ENCODE results near the gene LRP1.

Gene LRP1

DNA sequence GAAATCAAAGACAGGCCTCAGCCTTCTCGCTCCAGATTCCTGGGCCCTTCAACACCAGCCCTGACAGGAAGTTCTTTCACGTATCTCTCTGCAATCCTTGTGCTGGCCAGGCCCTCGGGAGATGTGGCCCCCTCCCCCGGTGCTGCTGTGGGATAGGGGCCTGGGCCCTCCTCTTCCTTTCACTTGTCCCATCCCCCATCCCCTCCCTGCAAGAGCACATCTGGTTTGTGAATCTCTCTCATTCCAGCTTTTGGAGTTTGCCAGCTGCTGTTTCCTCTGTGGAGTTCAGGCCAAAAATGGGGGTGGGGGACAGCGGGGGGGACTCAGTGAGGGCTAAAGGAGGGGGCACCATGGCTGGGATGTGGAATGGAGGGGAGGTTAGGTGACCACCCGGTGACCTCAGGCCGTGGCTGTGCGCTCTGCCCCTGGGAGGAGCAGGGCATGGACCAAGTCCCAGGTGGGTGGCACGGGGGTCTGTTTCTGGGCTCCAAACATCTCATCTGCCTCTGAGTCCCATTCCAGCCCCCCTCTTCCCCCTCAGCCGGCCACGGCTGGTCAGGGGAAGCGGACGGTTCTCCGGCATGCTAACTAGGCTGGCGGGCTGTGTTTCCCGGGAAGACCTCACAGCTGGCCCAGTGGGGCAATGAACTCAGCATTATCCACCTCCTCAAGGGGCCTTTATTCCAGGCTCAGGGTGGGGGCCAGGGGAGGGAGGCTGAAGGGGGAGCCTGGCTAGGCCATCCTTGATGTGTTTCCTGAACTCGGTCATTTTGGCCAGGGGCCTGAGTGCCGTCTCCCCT, 7.4 kb downstream of the LRP1 start:
- no peak for DNase-seq (ENCODE audit: low read depth)

GRCh38 chr12:57138526-57139272, 10.4 kb downstream of the LRP1 start:
- no peak for DNase-seq (ENCODE audit: low read depth)

GRCh38 chr12:57139796-57140649, 11.7 kb downstream of the LRP1 start:
- DNase-seq (ENCODE audit: low read depth) = no peak

DNA sequence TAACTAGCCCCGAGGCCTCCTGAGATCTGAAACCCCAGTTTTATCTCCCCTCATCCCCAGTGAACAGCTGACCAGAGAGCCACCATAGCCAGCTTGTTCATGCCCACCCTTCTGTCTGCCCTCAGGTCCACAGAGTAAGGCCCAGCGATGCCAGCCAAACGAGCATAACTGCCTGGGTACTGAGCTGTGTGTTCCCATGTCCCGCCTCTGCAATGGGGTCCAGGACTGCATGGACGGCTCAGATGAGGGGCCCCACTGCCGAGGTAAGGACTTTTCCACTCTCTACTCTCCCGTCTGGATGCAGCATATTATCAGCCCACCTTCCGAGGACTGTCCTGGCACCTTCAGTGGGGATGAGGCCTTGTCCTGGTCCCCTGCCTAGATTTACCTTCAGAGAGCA, 13.0 kb downstream of the LRP1 start:
- DNase-seq (ENCODE audit: low read depth) = no peak

- no peak for DNase-seq (ENCODE audit: low read depth)
These were observed 13.8 kb downstream of the LRP1 start for GRCh38 chr12:57142121-57142520.

GRCh38 chr12:57142727-57143126, 14.4 kb downstream of the LRP1 start:
- no peak for DNase-seq (ENCODE audit: low read depth)

GRCh38 chr12:57143454-57143853, 15.2 kb downstream of the LRP1 start:
- DNase-seq (ENCODE audit: low read depth) = no peak

- DNase-seq (ENCODE audit: low read depth) = no peak
These were observed 17.3 kb downstream of the LRP1 start for GRCh38 chr12:57145460-57146059.

DNA sequence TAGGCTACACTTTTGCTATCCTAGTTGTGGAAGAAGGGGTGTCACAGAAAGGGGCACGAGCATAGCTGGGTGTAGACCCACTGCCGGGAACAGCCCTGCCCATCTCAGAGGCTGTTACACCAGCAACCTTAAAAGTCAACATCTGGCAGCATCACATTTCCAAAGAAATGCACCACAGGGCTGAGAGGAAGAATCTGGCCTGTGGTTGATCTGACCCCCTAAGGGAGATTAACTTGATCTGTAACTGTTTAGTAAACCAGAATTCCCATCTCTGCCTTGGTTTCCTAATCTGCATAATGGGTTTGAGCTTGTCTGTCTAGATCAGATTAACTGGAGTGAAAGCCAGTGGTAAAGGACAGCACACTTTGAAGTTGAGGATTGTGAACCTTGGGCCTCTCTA, 17.8 kb downstream of the LRP1 start:
- DNase-seq (ENCODE audit: low read depth) = no peak

DNA sequence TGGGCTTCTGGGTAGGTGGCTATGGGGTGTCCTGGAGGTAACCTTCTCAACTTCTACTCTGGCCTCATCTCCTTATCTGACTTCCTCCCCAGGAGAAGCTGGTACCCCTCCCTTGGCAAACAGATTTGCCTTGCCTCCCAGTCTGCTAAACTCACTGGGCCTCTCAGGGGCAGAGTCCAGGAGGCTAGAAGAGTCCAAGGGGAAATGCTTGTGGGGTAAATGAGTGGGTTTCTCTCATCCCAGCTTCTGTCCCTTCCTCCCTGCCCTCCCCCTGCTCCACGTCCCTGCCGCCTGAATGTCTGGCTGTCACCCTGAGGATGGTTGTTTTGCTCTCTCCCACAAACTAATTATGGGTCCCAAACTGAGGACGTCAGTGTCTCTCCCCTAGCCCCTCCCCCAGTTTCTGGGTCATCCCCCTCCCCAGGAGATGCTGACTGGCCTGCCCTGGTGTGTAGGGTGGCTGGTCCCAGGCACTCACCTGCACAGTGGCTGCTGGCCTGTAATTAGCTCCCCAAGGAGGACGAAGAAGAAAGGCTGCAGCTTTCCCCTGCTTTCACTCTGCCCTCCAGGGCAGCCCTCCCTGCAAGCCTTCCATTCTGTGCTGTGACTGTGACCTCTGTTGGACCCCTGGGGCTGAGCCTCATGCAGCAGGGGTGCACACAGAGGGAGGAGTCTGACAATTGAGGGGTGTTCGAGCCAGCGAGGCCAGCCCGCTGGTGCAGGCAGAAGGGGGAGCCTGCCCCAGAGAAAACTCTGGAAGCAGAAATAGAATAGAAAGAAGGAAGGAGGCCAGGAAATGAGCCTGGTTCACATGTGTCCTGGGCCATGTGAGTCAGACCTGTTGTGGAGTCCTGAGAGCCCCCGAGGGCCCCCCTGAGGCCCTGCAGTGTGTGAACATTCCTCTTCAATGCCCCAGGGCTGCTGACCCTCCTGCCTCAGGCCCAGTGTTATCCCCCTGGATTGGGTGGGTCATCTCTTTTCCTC, 19.0 kb downstream of the LRP1 start, which contains the start of gene LRP1-AS:
TSS of gene LRP1-AS (minus strand) at position 659 of the 984 bp plus-strand sequence.
- no peak for DNase-seq (ENCODE audit: low read depth)

DNA sequence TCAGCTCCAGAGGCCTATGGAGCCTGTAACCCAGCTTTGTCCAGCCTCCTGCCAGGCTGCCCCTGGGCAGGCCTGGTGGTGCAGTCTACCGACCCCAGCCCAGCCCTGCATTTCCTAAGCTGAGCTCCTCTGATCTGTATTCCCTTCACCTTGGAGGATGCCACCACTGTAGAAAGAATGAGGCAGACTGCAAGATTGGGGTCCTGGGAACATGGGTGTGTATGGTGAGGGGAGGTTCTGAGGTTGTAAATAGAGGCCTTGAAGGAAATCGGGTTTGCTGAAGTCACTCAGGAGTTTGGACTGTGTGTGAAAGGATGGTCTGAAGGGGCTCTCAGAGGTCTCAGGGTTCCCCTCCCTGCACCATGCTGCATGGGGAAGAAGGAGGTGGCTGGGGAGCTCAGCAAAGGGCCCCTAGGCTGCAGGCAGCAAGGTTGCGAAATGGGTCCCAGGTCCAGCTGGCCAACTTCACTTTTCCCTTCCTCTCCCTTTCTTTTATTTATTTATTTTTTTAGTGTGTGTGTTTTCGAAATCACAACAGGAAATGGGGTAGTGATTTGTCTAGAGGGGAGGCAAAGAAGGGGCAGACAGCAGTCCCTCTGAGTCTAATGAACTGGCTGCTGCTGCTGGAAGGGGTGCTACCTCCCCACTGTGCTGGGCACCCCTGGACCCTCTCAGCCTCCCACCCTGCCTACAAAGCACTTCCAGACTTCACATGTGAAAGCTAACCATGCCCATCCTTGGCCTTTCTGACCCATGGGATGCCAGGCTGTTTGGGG, 20.4 kb downstream of the LRP1 start:
- no peak for DNase-seq (ENCODE audit: low read depth)

DNA sequence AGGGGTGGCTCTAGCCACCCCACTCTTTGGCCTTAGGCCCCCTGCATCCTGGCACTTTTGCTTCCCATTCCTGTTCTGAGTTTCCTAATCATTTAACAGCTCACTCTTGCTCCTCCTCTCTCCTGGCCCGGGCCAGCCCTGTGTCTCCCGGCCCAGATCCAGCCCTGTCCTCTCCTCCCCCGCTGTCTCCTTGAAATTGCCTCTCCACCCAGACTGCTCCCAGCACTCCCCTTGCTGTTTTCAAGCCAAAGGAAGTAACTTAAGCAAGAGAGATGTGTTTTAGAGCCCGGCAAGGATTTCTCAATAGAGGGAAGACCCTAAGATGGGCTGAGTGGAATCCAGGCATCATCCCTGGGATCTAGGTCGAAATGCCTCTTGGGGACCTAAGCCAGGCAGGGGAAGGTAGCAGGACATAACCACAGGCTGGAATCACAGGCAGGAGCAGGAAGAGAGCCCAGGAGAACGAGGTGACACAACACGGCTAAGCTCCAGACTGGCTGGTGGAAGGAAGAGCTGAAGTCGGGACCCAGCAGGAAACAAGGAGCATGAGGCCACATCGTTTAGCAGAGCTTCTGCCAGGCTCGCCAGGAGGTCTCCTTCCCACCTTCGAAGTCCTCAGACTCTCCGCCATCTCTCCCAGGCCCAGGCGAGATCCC, 21.1 kb downstream of the LRP1 start:
- no peak for DNase-seq (ENCODE audit: low read depth)

DNA sequence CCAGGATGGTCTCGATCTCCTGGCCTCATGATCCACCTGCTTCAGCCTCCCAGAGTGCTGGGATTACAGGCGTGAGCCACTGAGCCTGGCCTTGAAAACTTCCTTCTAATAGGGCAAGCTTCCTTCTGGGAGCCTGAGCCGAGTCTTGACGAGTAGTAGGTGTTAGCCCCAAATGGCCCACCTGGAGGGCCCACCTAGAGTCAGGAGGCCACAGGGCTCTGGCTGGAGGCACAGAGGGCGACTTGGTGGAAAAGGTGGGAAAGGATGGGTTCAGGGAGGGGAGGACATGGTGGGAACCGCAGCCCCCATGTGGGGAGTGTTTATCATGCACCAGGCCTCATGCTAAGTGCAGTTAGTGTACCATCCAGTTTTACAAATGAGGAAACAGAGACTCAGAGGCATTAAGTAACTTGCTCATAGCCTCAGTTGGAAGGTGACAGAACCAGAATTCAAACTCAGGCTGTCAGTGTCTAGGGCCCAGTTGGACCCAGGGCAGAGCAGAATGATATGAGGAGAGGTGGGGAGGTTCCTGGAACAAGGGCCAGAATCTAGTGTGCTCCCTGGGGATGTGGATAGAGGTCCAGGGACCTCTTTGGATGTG, 22.2 kb downstream of the LRP1 start:
- DNase-seq (ENCODE audit: low read depth) = no peak

DNA sequence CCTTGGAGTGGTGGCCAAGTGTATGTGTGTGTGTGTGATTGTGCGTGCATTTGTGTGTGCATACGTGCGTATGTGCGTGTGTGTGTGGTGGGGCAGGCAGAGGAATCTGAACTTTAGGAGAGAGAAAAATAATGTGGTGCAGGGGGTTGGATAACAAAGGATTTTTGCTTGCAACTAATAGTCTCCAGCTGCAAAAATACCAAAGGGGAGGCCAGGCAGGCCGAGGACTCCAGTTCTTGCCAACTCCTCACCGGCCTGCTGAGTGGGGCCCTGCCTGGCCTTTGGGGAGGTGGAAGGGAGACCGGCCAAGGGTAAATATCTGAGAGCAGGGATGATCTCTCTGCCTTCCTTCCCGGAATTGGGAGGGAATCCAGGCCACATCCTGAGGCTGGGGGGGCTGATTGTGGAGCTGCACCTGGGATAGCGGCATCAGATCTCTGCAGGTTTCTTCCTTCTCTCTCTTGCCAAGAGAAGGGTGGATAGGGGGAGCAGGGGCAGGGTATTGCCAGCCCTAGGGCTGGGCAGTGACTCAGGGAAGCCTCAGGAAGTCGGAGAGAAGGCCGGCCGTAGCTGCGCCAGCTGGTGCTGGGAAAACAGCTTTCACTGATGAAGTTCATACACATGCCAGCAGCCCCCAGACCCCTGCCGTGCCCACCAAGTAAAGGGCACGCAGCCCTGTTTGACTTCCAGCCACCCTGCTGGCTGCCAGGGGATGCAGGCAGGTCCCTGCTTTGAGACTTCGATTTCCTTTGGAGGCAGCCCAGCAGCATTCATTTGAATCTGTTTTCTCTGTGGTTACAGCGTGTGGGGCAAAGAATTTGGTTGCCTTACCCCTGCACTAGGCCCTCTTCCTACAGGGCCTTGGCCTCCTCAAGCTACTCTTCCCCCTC, 23.7 kb downstream of the LRP1 start:
- DNase-seq (ENCODE audit: low read depth) = no peak

GRCh38 chr12:57152639-57153038, 24.4 kb downstream of the LRP1 start:
- no peak for DNase-seq (ENCODE audit: low read depth)

DNA sequence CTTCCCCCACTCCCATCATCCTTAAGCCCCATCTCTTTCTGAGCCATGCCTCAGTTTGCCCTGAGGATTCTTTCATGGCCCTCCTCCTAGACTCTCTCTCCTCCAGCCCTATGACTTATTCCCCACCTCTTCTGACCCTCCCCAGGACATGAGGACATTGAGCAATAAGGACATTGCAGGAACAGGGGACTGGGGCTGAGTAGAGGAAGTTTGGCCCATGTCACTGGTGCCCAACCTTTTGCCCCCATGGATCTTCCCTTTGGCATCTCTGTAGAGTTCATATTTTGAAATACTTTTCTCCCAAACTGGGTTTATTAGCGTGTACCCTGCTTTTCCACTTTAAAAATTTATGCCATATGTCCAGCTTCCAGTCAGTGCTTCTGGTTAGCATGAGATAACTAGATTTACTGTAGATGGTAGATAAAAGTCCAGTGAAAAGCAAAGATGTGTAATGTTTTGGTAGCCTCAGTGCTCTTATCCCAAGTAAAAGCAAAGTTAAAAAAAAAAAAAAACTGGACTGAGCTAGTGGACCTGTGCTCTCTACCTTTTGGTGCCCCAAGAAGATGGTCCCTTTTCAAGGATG, 25.2 kb downstream of the LRP1 start:
- DNase-seq (ENCODE audit: low read depth) = no peak

- DNase-seq (ENCODE audit: low read depth) = no peak
These were observed 25.8 kb downstream of the LRP1 start for GRCh38 chr12:57154076-57154475.

All from HS-27A (cell line).